Measurements from ENCODE around the gene ZNF775.

ZNF775 gene

DNA sequence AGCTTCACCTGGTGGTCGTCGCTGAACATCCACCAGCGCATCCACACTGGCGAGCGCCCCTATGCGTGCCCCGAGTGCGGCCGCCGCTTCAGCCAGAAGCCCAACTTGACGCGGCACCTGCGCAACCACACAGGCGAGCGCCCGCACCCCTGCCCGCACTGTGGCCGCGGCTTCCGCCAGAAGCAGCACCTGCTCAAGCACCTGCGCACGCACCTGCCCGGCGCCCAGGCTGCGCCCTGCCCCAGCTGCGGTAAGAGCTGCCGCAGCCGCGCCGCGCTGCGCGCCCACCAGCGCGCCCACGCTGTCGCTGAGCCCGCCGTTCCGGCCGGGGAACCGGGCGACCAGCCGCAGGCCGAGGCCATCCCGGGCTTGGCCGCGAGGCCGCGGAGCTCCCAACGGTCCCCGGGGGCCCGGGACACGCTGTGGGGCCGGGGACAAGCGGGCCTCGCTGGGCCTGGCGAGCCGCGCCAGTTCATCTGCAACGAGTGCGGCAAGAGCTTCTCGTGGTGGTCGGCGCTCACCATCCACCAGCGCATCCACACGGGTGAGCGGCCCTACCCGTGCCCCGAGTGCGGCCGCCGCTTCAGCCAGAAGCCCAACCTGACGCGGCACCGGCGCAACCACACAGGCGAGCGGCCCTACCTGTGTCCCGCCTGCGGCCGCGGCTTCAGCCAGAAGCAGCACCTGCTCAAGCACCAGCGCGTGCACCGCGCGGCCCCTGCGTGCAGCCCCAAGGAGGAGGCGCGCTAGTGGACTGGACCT lies 18.4 kb downstream of the ZNF775 start:
- no peak overlapping the region for H2AFZ ChIP-seq (ENCODE audit: low read depth, low read length)
- no peak overlapping the region for H3K4me2 ChIP-seq (ENCODE audit: insufficient read depth, low read length)
- no peak overlapping the region for H3K27ac ChIP-seq (ENCODE audit: low read length)
- peaks cover 36% of the 10 kb centered on the region for H3K36me3 ChIP-seq (ENCODE audit: insufficient read depth, low read length)
- no peaks in the 10 kb centered on the region for H3K27me3 ChIP-seq (ENCODE audit: insufficient read depth, low read length, poor library complexity)
- H4K20me1 ChIP-seq (ENCODE audit: insufficient read depth, low read length) = no peaks in the 10 kb centered on the region
- TF ChIP-seq, protein P1, sequence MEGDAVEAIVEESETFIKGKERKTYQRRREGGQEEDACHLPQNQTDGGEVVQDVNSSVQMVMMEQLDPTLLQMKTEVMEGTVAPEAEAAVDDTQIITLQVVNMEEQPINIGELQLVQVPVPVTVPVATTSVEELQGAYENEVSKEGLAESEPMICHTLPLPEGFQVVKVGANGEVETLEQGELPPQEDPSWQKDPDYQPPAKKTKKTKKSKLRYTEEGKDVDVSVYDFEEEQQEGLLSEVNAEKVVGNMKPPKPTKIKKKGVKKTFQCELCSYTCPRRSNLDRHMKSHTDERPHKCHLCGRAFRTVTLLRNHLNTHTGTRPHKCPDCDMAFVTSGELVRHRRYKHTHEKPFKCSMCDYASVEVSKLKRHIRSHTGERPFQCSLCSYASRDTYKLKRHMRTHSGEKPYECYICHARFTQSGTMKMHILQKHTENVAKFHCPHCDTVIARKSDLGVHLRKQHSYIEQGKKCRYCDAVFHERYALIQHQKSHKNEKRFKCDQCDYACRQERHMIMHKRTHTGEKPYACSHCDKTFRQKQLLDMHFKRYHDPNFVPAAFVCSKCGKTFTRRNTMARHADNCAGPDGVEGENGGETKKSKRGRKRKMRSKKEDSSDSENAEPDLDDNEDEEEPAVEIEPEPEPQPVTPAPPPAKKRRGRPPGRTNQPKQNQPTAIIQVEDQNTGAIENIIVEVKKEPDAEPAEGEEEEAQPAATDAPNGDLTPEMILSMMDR (IDR thresholded peaks at IDR 0.05; ENCODE audit: borderline replicate concordance, extremely low read depth, low read length, poor library complexity, severe bottlenecking) = no peak
- TF ChIP-seq EZH2 (IDR thresholded peaks at IDR 0.05; ENCODE audit: borderline replicate concordance, low read depth, low read length, severe bottlenecking) = no peak
- ATAC-seq (ENCODE audit: insufficient read depth, low read depth) = no peak
- H3K4me1 ChIP-seq (ENCODE audit: insufficient read depth, low read length) = no peaks in the 10 kb centered on the region
- no peak overlapping the region for H3K4me3 ChIP-seq (ENCODE audit: low read depth in 1 of 2, low read length in 2 of 2)
- no peaks in the 10 kb centered on the region; the same call in 1 of the 2 replicates for H3K79me2 ChIP-seq (ENCODE audit: insufficient read depth, low read length)
- H3K9me3 ChIP-seq (ENCODE audit: insufficient read depth, low read length, severe bottlenecking) = no peaks in the 10 kb centered on the region
- H3K9ac ChIP-seq (ENCODE audit: low read depth, low read length) = no peak overlapping the region
- DNase-seq = no peak

DNA sequence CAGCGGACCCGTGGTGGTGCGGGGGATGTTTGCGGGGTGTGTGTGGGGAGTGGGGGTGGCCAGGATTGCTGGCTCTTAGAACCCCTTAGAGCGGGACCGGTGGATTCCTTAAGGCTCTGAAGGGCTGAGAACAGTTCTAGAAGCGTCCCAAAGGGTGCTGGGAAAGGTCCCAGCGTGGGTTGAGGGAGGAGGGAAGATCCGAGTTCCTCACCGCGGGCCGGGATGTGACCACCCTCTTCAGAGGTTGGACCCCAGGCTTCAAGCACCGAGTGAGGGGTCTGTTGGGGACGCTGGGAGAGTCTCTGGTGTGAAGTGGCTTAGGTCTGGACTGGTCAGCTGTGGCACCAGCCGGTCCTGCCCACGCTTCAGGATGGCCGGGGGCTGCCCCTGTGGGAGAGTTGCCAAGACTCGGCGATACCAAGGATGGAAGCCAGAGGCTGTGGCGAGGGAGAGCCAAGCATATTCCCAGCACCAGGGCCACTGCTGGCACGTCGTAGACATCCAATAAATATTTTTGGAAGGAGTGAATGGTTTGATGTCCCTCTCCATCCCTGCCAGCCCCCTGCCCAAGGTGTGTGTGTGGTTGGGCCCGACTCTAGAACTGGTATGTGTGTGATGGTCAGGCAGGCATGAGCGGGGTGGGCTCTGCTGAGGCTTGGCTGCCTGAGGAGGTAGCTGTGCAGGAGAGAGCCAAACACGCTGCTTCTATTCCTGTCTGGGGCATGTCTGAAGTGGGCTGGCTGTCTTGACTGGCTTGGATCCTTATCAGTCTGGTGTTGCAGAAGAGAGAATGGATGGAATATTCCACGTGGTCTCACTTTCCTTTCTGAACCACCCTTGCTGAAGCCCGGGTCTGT lies 19.2 kb downstream of the ZNF775 start:
- no peak overlapping the region for H3K4me2 ChIP-seq (ENCODE audit: insufficient read depth, low read length)
- DNase-seq = no peak
- H3K36me3 ChIP-seq (ENCODE audit: insufficient read depth, low read length) = peaks cover 36% of the 10 kb centered on the region
- TF ChIP-seq EZH2 (IDR thresholded peaks at IDR 0.05; ENCODE audit: borderline replicate concordance, low read depth, low read length, severe bottlenecking) = no peak
- TF ChIP-seq, protein P1 (IDR thresholded peaks at IDR 0.05; ENCODE audit: borderline replicate concordance, extremely low read depth, low read length, poor library complexity, severe bottlenecking) = no peak
- no peak overlapping the region for H3K4me3 ChIP-seq (ENCODE audit: low read depth in 1 of 2, low read length in 2 of 2)
- no peak for ATAC-seq (ENCODE audit: insufficient read depth, low read depth)
- H3K9ac ChIP-seq (ENCODE audit: low read depth, low read length) = no peak overlapping the region
- no peaks in the 10 kb centered on the region for H3K9me3 ChIP-seq (ENCODE audit: insufficient read depth, low read length, severe bottlenecking)
- no peaks in the 10 kb centered on the region for H4K20me1 ChIP-seq (ENCODE audit: insufficient read depth, low read length)
- no peaks in the 10 kb centered on the region for H3K27me3 ChIP-seq (ENCODE audit: insufficient read depth, low read length, poor library complexity)
- peaks cover 7% of the 10 kb centered on the region for H3K4me1 ChIP-seq (ENCODE audit: insufficient read depth, low read length)
- H3K79me2 ChIP-seq (ENCODE audit: insufficient read depth, low read length) = peaks cover 3% of the 10 kb centered on the region
- no peak overlapping the region for H3K27ac ChIP-seq (ENCODE audit: low read length)
- H2AFZ ChIP-seq (ENCODE audit: low read depth, low read length) = no peak overlapping the region

DNA sequence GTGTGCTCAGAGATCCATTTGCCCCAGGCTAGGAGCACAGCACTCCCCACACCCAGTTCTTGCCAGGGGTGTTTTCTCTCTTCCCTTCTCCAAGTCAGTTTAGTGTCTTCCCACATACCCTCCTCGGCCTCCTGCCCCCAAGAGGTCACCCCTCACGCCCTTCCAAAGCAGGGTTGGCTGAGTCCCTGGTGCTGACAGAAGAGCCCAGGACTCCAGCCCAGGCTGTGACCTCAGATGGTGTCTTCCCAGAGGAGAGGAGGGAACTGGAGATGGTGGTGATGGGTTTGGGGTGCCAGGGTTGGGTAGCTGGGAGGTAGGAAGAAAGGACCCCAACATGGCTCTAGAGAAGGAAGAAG lies 19.8 kb downstream of the ZNF775 start:
- DNase-seq (no peak), ATAC-seq (ENCODE audit: insufficient read depth, low read depth) (no peak)
- Histone ChIP-seq H3K4me3 (ENCODE audit: low read depth in 1 of 2, low read length in 2 of 2) (no peak overlapping the region), H3K27me3 (ENCODE audit: insufficient read depth, low read length, poor library complexity) (no peaks in the 10 kb centered on the region), H3K36me3 (ENCODE audit: insufficient read depth, low read length) (peaks cover 36% of the 10 kb centered on the region), H3K4me1 (ENCODE audit: insufficient read depth, low read length) (peaks cover 14% of the 10 kb centered on the region), H2AFZ (ENCODE audit: low read depth, low read length) (no peak overlapping the region), H3K9me3 (ENCODE audit: insufficient read depth, low read length, severe bottlenecking) (no peaks in the 10 kb centered on the region), H4K20me1 (ENCODE audit: insufficient read depth, low read length) (no peaks in the 10 kb centered on the region), H3K79me2 (ENCODE audit: insufficient read depth, low read length) (peaks cover 9% of the 10 kb centered on the region), H3K4me2 (ENCODE audit: insufficient read depth, low read length) (no peak overlapping the region), H3K27ac (ENCODE audit: low read length) (no peak overlapping the region), H3K9ac (ENCODE audit: low read depth, low read length) (no peak overlapping the region)
- TF ChIP-seq EZH2 (IDR thresholded peaks at IDR 0.05; ENCODE audit: borderline replicate concordance, low read depth, low read length, severe bottlenecking) = no peak
- TF ChIP-seq, protein P1 (IDR thresholded peaks at IDR 0.05; ENCODE audit: borderline replicate concordance, extremely low read depth, low read length, poor library complexity, severe bottlenecking) = no peak

Data from DND-41 (cell line).